Fibroblast of mammary gland (primary cell): ENCODE data around the gene SPATA31A1.
"Not testable (repeated sequence)": the region's sequence is repeated elsewhere in the genome, so short reads cannot be mapped to it uniquely, and the experiment has no call there.

Experiments
- DNase-seq: peaks from one replicate; pipeline ENCODE4 v3.0.0-alpha.2; 2010; ENCODE audit warnings: low read depth
- H3K4me3 ChIP-seq: 2 replicates; pipeline ENCODE4 v1.5.1; 2011; ENCODE audit warnings: low read depth, mild to moderate bottlenecking, low read length, moderate library complexity; ENCODE audit not compliant: control insufficient read depth

Gene SPATA31A1

GRCh38 chr9:39355369-39355768, at the start of gene SPATA31A1:
Gene SPATA31A1 (plus strand): TSS chr9:39355669. CDS start chr9:39355731, 62 bp downstream.
- H3K4me3 ChIP-seq, DNase-seq: not testable (repeated sequence)

GRCh38 chr9:39407261-39408204, 52.1 kb downstream of the SPATA31A1 start:
- DNase-seq, H3K4me3 ChIP-seq: not testable (repeated sequence)

GRCh38 chr9:39411254-39411940, 55.9 kb downstream of the SPATA31A1 start:
- H3K4me3 ChIP-seq, DNase-seq: not testable (repeated sequence)
